Muscle layer of colon (tissue), 2 donors: ENCODE results near the gene CNPPD1.

Experiments
- H3K27ac ChIP-seq: one replicate; pipeline ENCODE4 v1.7.0; 2013; ENCODE audit warnings: low read depth, mild to moderate bottlenecking, low read length, moderate library complexity
- H3K27me3 ChIP-seq, 2 donors: one replicate each; pipeline ENCODE4 v1.7.0; 2013; ENCODE audit warnings: low read length in 2 of 2, mild to moderate bottlenecking in 2 of 2; ENCODE audit not compliant: insufficient read depth in 2 of 2, control insufficient read depth in 1 of 2
- H3K36me3 ChIP-seq: one replicate; pipeline ENCODE4 v1.7.0; 2013; ENCODE audit warnings: mild to moderate bottlenecking, low read length; ENCODE audit not compliant: insufficient read depth
- H3K4me1 ChIP-seq: one replicate; pipeline ENCODE4 v1.7.0; 2013; ENCODE audit warnings: mild to moderate bottlenecking, low read length; ENCODE audit not compliant: insufficient read depth
- H3K4me3 ChIP-seq, 2 donors: one replicate each; pipeline ENCODE4 v1.7.0; 2013; ENCODE audit warnings: low read length in 2 of 2, low read depth in 1 of 2, mild to moderate bottlenecking in 1 of 2, moderate library complexity in 1 of 2
- H3K9ac ChIP-seq: one replicate; pipeline ENCODE4 v1.7.0; 2013; ENCODE audit warnings: low read length
- H3K9me3 ChIP-seq: one replicate; pipeline ENCODE4 v1.7.0; 2013; ENCODE audit warnings: mild to moderate bottlenecking, low read length
- donor health status: abdominal sarcoma.
- donor health status: Adenocarcinoma of cecum.

The CNPPD1 gene

DNA sequence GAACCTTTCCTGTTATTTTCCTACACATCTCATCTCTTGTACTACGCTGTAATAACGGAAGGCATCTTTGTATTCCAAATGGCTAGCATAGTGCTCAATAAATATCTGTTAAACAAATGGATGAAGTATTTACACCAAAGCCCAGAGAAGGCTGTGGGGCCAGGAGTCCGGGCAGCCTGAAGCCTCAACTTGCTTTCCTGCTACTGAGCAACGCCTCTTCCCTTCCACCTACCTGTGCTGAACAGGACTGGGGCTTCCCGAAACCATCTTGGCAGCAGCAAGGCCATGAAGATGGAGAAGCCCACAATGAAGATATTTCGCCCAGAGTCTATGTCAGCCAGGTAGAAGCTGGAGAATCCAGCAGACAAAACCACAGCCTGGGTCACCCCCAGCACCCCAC, 13.6 kb downstream of the CNPPD1 start:
- no peak overlapping the region for H3K4me3 ChIP-seq
- no peak overlapping the region for H3K9ac ChIP-seq
- H3K9me3 ChIP-seq: no peaks in the 10 kb centered on the region
- no peaks in the 10 kb centered on the region for H3K36me3 ChIP-seq
- H3K4me1 ChIP-seq: peaks cover 9% of the 10 kb centered on the region
- H3K27me3 ChIP-seq: no peaks in the 10 kb centered on the region
- H3K27ac ChIP-seq: no peak overlapping the region

DNA sequence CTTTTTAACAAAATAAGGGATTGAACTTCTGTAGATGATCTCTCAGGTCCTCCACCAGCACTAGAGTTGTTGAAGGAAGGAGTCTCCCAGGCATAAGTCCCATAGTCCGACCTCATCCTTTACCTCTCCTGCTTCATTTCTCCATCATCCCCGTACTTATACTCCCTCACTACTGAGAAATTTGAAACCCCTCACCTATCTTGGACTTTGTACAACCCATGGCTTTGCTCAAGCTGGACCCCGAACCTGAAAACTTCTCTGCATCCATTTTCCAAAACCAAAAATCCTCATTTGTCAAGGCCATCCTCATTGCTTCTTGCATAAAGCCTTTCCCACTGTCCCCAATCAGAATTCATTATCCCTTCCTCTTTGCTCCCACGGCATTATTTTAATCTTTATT, 15.6 kb downstream of the CNPPD1 start:
- no peaks in the 10 kb centered on the region for H3K27me3 ChIP-seq
- H3K36me3 ChIP-seq: peaks cover 12% of the 10 kb centered on the region
- H3K4me1 ChIP-seq: peaks cover 9% of the 10 kb centered on the region
- peak overlapping the region; percentile 84 for H3K27ac ChIP-seq
- H3K4me3 ChIP-seq: peak overlapping the region; percentile 69 to 79
- no peaks in the 10 kb centered on the region for H3K9me3 ChIP-seq
- H3K9ac ChIP-seq: no peak overlapping the region

DNA sequence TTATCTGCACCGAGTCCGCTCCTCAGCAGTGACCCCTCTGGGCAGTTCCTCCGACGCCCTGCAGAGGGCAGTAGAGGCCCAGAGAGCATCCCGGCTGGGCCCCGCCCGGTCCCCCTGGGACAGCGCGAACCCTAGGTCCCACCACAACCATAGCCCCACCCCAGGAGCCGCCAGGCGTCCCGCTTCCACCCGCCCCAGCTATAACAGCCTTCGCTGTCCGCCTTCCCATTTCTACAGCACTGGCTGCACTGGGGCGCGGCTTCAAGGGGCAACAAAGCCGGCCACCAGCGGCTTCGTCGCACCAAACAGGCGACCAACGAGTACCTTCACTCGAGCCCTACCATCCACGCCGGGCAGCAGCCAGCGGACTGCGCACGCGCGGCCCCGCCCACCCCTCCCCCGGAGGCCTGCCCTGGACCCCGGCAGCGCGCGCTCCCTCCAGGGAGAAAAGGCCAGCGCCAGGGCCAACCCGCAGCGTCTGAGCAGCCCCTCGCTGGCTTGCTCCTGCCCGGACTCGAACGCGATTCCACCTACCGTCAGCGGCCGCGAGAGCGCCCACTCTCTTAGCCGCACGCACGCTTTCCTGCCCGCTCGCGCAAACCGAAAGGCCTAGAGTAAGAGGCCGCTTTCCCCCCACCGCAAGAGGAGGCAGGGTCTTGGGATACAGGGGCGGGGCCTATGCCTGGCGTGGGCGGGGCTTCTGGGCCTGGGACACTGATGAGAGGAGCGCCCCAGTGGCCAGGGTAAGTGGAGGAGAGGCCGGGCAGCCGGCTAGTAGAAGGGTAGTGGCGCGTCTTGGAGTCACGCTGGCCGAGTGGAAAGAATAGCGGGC, 16.3 kb downstream of the CNPPD1 start, which contains the start of gene NHEJ1:
Gene NHEJ1 (minus strand): TSS at position 630 of the 832 bp plus-strand sequence. CDS start 2,453 bp downstream, outside the sequence.
- H3K27ac ChIP-seq: peak within 1 kb of the TSS; percentile 84
- no peaks in the 10 kb centered on the region for H3K9me3 ChIP-seq
- H3K27me3 ChIP-seq: no peaks in the 10 kb centered on the region
- H3K9ac ChIP-seq: peak within 1 kb of the TSS; percentile 54
- peaks cover 12% of the 10 kb centered on the region for H3K36me3 ChIP-seq
- peak within 1 kb of the TSS; percentile 69 to 79 for H3K4me3 ChIP-seq
- H3K4me1 ChIP-seq: peaks cover 9% of the 10 kb centered on the region

DNA sequence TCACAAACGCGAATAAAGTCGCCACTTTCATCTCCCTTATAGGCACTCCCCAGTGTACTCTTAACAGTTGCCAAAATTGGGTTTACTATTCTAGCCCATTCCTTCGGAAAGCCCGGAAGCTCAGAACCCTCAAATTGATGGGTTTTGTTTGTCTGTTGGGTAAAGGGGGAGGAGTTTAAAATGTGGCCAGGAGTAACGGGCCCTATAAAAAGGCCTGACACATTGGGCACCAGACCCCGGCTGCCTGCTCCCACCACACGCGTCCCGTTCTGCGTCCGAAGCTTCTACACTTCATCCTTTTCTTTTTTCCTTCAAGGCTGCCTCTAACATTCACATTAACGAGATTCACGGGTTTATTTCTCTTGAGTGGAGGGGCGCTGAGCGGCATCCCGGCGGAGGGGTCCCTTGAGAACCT, 16.9 kb downstream of the CNPPD1 start:
- Histone ChIP-seq H3K27me3 (no peaks in the 10 kb centered on the region), H3K4me3 (peak overlapping the region; percentile 69 to 79), H3K9ac (peak overlapping the region; percentile 54), H3K9me3 (no peaks in the 10 kb centered on the region), H3K4me1 (peaks cover 9% of the 10 kb centered on the region), H3K36me3 (peaks cover 12% of the 10 kb centered on the region), H3K27ac (peak overlapping the region; percentile 84)

DNA sequence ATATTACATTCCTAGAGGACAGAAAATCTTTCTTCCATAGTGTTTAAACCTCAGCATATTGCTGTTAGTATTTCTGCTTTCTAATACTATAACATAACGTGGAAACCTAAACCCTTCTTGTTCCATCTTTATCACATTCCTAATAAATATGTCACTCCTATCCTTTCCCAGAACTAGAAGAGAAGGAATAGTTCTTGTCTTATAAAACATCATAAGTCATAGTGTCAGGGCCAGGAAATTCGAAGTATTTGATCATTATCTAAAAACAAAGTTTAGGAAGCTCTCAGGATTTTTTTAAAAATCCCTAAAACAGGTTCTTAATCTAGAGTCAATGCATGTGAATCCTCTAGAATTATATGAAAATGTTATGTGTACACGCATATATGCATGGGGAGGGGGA, 18.1 kb downstream of the CNPPD1 start:
- peaks cover 9% of the 10 kb centered on the region for H3K4me1 ChIP-seq
- no peaks in the 10 kb centered on the region for H3K9me3 ChIP-seq
- no peaks in the 10 kb centered on the region for H3K27me3 ChIP-seq
- peaks cover 12% of the 10 kb centered on the region for H3K36me3 ChIP-seq
- no peak overlapping the region for H3K9ac ChIP-seq
- no peak overlapping the region for H3K27ac ChIP-seq
- no peak overlapping the region for H3K4me3 ChIP-seq

DNA sequence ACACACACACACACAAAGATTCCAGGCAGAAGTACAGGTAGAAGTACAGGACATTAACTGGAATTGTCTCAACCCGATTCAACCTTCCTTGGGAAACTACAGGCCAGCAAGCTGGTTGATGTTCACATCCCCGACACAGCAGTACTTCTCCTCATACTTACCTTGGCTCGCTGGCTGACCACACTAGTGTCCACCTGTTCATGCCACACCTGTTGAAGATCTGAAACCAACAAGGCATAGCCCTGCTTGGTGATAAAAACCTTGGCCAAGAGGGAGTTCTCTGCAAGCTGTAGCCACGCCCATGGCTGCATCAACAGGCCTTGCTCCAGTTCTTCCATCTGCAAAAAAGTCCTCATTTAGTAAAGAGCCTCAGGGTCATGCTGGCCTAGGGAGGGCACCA, 18.7 kb downstream of the CNPPD1 start:
- peaks cover 9% of the 10 kb centered on the region for H3K4me1 ChIP-seq
- peaks cover 12% of the 10 kb centered on the region for H3K36me3 ChIP-seq
- H3K9me3 ChIP-seq: no peaks in the 10 kb centered on the region
- no peak overlapping the region for H3K4me3 ChIP-seq
- no peak overlapping the region for H3K9ac ChIP-seq
- no peak overlapping the region for H3K27ac ChIP-seq
- no peaks in the 10 kb centered on the region for H3K27me3 ChIP-seq

DNA sequence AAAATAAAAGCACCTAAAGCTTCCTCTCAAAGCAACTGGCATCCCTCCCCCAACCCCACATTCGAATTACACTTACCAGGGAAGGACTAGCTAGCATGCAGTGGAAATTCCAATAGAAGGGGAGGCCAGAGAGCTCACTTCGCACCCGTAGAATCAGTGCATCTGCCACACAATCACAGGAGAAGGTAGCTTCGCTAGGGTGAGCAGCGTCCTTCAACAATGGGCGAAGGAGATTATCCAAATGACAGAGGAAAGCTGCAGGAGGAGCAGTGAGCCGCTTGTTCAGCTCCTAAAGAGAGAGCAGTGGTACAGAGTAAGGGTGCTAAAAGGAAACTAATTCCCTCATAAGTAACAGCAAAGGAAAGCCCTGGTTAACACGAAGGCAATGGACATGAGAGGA, 19.3 kb downstream of the CNPPD1 start:
- peaks cover 9% of the 10 kb centered on the region for H3K4me1 ChIP-seq
- no peak overlapping the region for H3K9ac ChIP-seq
- H3K27ac ChIP-seq: no peak overlapping the region
- H3K27me3 ChIP-seq: no peaks in the 10 kb centered on the region
- H3K36me3 ChIP-seq: peaks cover 12% of the 10 kb centered on the region
- H3K4me3 ChIP-seq: no peak overlapping the region
- no peaks in the 10 kb centered on the region for H3K9me3 ChIP-seq

DNA sequence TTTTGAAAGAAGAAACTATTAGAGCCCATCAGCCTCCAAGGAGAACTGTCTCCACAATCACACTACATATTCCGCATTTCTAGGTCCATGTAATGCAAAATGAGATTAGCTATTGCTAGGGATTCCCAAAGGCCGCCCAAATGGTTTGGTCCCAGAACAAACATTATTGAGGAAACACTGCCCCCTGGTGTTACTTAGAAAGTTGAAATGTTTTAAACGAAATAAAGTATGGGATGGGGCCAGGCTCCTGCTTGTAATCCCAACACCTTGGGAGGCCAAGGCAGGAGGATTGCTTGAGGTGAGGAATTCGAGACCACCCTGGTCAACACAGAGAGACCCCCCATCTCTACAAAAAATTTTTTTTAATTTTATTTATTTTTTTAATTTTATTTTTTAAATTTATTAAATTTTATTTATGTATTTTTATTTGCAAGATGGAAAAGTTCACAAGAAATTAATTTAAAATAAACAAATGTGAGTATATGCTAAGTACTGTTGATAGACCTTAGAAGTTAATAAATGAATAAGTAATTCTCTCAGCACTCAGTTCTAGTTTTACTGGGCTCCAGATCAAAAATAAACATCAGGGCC, 21.6 kb downstream of the CNPPD1 start:
- no peak overlapping the region for H3K9ac ChIP-seq
- no peaks in the 10 kb centered on the region for H3K9me3 ChIP-seq
- H3K36me3 ChIP-seq: peaks cover 12% of the 10 kb centered on the region
- peaks cover 5% of the 10 kb centered on the region for H3K4me1 ChIP-seq
- no peaks in the 10 kb centered on the region for H3K27me3 ChIP-seq
- no peak overlapping the region for H3K4me3 ChIP-seq
- no peak overlapping the region for H3K27ac ChIP-seq

DNA sequence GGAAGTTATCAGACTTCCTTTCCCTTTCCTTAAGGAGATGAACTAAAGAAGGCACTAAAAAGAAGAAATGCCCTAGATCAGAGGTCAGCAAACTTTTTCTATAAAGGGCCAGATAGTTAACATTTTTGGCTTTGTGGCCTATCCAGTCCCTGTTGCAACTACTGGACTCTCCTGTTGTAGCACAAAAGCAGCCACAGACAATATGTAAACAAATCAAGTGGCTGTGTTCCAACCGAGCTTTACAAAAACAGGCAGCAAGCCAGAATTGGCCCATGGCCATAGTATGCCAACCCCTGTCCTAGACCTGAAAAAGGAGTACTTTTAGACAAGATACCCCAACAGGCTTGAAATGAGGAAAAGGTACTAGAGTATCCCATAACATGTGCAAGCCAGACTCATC, 27.1 kb downstream of the CNPPD1 start:
- no peak overlapping the region for H3K9ac ChIP-seq
- no peaks in the 10 kb centered on the region for H3K4me1 ChIP-seq
- H3K27ac ChIP-seq: no peak overlapping the region
- no peak overlapping the region for H3K4me3 ChIP-seq
- H3K36me3 ChIP-seq: peaks cover 22% of the 10 kb centered on the region
- H3K9me3 ChIP-seq: no peaks in the 10 kb centered on the region
- no peaks in the 10 kb centered on the region for H3K27me3 ChIP-seq

DNA sequence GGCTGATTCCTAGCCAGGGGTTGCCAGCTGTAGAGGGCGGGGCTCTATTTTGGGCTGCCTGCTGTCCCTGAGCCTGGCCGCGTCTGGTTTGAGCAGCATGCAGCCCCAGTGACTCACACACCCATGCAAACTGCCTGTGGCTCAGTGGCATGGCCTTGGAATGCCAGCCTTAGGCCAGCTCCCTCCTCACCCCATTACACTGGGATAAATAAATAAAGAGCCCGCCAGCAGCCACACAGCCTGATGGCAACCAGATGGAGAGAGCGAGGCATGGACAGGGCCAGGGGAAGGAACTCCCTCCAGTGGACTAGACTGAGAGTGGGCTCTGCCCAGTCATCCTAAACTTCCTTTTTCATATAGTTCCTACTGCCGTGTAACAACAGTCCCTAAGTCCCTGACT, 34.4 kb downstream of the CNPPD1 start:
- Histone ChIP-seq H3K27me3 (no peaks in the 10 kb centered on the region), H3K4me1 (no peaks in the 10 kb centered on the region), H3K36me3 (peaks cover 42% of the 10 kb centered on the region), H3K9ac (no peak overlapping the region), H3K4me3 (no peak overlapping the region), H3K9me3 (no peaks in the 10 kb centered on the region), H3K27ac (no peak overlapping the region)

DNA sequence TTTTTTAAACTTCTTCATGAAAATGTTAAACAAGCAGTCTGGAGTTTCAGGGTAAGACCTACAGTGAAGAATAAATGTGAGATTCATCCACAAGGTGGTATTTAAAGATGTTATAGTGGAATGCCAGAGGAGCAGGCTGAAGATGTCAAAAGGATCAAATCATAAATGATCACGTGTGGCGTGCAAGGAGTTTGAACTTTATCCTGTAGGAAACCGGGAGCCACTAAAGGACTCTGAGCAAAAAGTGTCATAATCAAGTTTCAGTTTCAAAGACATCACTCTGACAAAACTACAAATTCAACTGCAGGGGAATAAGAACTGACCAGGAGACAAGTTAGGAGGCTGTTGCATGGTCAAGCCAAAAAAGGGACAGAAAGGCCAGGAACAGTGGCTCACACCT, 36.0 kb downstream of the CNPPD1 start:
- Histone ChIP-seq H3K27me3 (no peaks in the 10 kb centered on the region), H3K27ac (no peak overlapping the region), H3K9ac (no peak overlapping the region), H3K4me3 (no peak overlapping the region), H3K9me3 (no peaks in the 10 kb centered on the region), H3K4me1 (no peaks in the 10 kb centered on the region), H3K36me3 (peaks cover 26% of the 10 kb centered on the region)
